ENCODE data around the gene KCTD16.
A peak's percentile ranks its signal among the peaks of the same experiment; 100 is the strongest.

The KCTD16 gene

DNA sequence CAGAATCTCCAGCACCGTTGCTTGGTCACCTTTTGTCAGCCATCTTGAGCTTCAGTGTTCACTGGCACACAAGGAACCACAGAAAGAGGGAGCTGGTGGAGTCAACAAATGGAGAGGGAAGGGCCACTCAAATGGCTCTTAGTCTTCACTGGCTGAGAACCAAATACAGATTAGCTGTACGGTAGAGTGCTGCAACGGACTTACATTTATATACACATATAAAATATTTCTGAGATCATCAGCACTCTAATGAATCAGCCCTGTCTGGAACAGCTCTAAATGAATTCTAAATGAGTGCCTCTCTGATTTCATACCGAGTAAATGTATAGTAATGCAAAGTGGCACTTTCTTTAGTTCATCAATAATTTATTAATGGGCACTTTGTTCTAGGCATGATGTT is 24.8 kb downstream of the KCTD16 start:
- DNase-seq (ENCODE audit: low spot score) (no peak), ATAC-seq (ENCODE audit: low read depth) (0 out of 3 replicates have a peak, but pooled peaks have one; percentile 19)
- Histone ChIP-seq H3K4me3 (ENCODE audit: severe bottlenecking) (no peak overlapping the region), H3K27me3 (ENCODE audit: insufficient read depth, poor library complexity, severe bottlenecking) (no peaks in the 10 kb centered on the region), H3K27ac (ENCODE audit: poor library complexity, severe bottlenecking) (no peak overlapping the region), H3K4me1 (ENCODE audit: insufficient read depth, poor library complexity, severe bottlenecking) (peaks cover 3% of the 10 kb centered on the region), H3K9me3 (ENCODE audit: severe bottlenecking) (no peaks in the 10 kb centered on the region), H3K36me3 (ENCODE audit: low read depth) (no peaks in the 10 kb centered on the region)
- no peak for TF ChIP-seq CTCF (IDR thresholded peaks at IDR 0.05; ENCODE audit: poor library complexity, severe bottlenecking)

GRCh38 chr5:144196612-144197011 is 25.9 kb downstream of the KCTD16 start:
- no peak for ATAC-seq (ENCODE audit: low read depth)
- Histone ChIP-seq H3K4me3 (ENCODE audit: severe bottlenecking) (no peak overlapping the region), H3K27ac (ENCODE audit: poor library complexity, severe bottlenecking) (no peak overlapping the region)

DNA sequence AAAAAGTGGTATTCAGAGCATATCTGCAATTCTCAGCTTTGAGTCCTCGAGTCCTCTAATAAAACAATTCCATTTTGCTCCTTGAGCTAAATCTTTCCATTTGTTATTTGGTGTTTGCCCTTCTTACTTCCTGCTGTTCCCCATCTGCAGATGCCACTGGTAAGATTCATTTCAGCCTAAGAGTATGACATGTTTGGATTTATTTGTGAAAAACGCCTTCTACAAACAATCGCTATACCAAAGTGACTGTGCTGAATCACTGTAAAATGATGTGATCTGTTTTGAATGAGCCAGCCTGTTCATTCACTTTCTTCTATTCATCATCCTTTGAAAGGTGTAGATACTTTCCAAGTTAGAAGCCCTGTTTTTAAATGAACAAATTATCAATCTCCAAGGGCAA is 27.7 kb downstream of the KCTD16 start:
- Histone ChIP-seq H3K27me3 (ENCODE audit: insufficient read depth, poor library complexity, severe bottlenecking) (no peaks in the 10 kb centered on the region), H3K36me3 (ENCODE audit: low read depth) (no peaks in the 10 kb centered on the region), H3K4me1 (ENCODE audit: insufficient read depth, poor library complexity, severe bottlenecking) (peaks cover 3% of the 10 kb centered on the region), H3K27ac (ENCODE audit: poor library complexity, severe bottlenecking) (no peak overlapping the region), H3K9me3 (ENCODE audit: severe bottlenecking) (no peaks in the 10 kb centered on the region), H3K4me3 (ENCODE audit: severe bottlenecking) (no peak overlapping the region)
- TF ChIP-seq CTCF (IDR thresholded peaks at IDR 0.05; ENCODE audit: poor library complexity, severe bottlenecking), result no peak
- DNase-seq (ENCODE audit: low spot score) (no peak), ATAC-seq (ENCODE audit: low read depth) (peak; percentile 75)

More at GRCh38 chr5:144196612-144197011, 25.9 kb downstream of the KCTD16 start:
- TF ChIP-seq CTCF (IDR thresholded peaks at IDR 0.05; ENCODE audit: poor library complexity, severe bottlenecking), result no peak
- Histone ChIP-seq H3K27me3 (ENCODE audit: insufficient read depth, poor library complexity, severe bottlenecking) (no peaks in the 10 kb centered on the region), H3K4me1 (ENCODE audit: insufficient read depth, poor library complexity, severe bottlenecking) (peaks cover 3% of the 10 kb centered on the region), H3K9me3 (ENCODE audit: severe bottlenecking) (no peaks in the 10 kb centered on the region), H3K36me3 (ENCODE audit: low read depth) (no peaks in the 10 kb centered on the region)
- no peak for DNase-seq (ENCODE audit: low spot score)

- no peak for ATAC-seq (ENCODE audit: low read depth)
- Histone ChIP-seq H3K9me3 (ENCODE audit: severe bottlenecking) (no peaks in the 10 kb centered on the region), H3K36me3 (ENCODE audit: low read depth) (no peaks in the 10 kb centered on the region), H3K27me3 (ENCODE audit: insufficient read depth, poor library complexity, severe bottlenecking) (peaks cover 25% of the 10 kb centered on the region), H3K27ac (ENCODE audit: poor library complexity, severe bottlenecking) (no peak overlapping the region), H3K4me1 (ENCODE audit: insufficient read depth, poor library complexity, severe bottlenecking) (peaks cover 3% of the 10 kb centered on the region), H3K4me3 (ENCODE audit: severe bottlenecking) (no peak overlapping the region)
- no peak for DNase-seq (ENCODE audit: low spot score)
- no peak for TF ChIP-seq CTCF (IDR thresholded peaks at IDR 0.05; ENCODE audit: poor library complexity, severe bottlenecking)
Measured at GRCh38 chr5:144201588-144201987, 30.9 kb downstream of the KCTD16 start.

- DNase-seq (ENCODE audit: low spot score) (no peak), ATAC-seq (ENCODE audit: low read depth) (no peak)
- no peaks in the 10 kb centered on the region for H3K36me3 ChIP-seq (ENCODE audit: low read depth)
- H3K27ac ChIP-seq (ENCODE audit: poor library complexity, severe bottlenecking), result no peak overlapping the region
- peaks cover 29% of the 10 kb centered on the region for H3K27me3 ChIP-seq (ENCODE audit: insufficient read depth, poor library complexity, severe bottlenecking)
- no peak overlapping the region for H3K4me3 ChIP-seq (ENCODE audit: severe bottlenecking)
- no peak for TF ChIP-seq CTCF (IDR thresholded peaks at IDR 0.05; ENCODE audit: poor library complexity, severe bottlenecking)
- peaks cover 3% of the 10 kb centered on the region for H3K4me1 ChIP-seq (ENCODE audit: insufficient read depth, poor library complexity, severe bottlenecking)
- no peaks in the 10 kb centered on the region for H3K9me3 ChIP-seq (ENCODE audit: severe bottlenecking)
Measured at GRCh38 chr5:144202072-144202471, 31.4 kb downstream of the KCTD16 start.

Data from RWPE2 (cell line).